HCT116 (cell line): ENCODE measurements around the gene CCDC121. TPM values are rescaled to one million over a fixed set of nuclear protein-coding genes. Genes with fewer than 3 reads are reported as not detected.

Experiments
- ATAC-seq: fragments of 200-7000 bp; cut with Tn5 transposase; 2 replicates; pipeline ENCODE4 v1.9.1; 2020; ENCODE audit warnings: mild to moderate bottlenecking, moderate library complexity
- BruUV-seq: library from RNA; stranded (reverse); fragments of 400-500 nt; replicated peaks from 2 replicates; lab custom pipeline; 2021; lab: Mats Ljungman, UMichigan
- CTCF ChIA-PET: fragments of 300-600 bp; sonication (Branson Sonifier 250); formaldehyde crosslinking; loops from one replicate; lab custom pipeline; 2021; ENCODE audit warnings: antibody characterized with exemption; lab: Charles Lee
- POLR2A ChIA-PET: fragments of 300-600, 350-600 bp; sonication (Branson Sonifier 250); formaldehyde crosslinking; loops from one replicate; lab custom pipeline; 2021; ENCODE audit warnings: antibody characterized with exemption; lab: Charles Lee
- RAD21 ChIA-PET, 2 experiments: fragments of 300-600 bp; sonication (Branson Sonifier 250); formaldehyde crosslinking; loops; one replicate each; lab custom pipeline; 2023; ENCODE audit warnings: low total read pairs in 2 of 2; ENCODE audit not compliant: uncharacterized antibody in 2 of 2, unreplicated experiment in 2 of 2, low non-redundant PET in 1 of 2; lab: Charles Lee
- DNase-seq: peaks from one replicate; pipeline ENCODE4 v3.0.0-alpha.2; 2010; ENCODE audit warnings: low read depth, low spot score
- H2AFZ ChIP-seq: fragments of 200-600 bp; shearing (Covaris generic), sonication (generic); 2 replicates; pipeline ENCODE4 v1.6.1; 2017; ENCODE audit warnings: low read depth, mixed run types, mixed read lengths, antibody characterized with exemption, low read length; ENCODE audit not compliant: poor library complexity, severe bottlenecking
- H3K27ac ChIP-seq: 2 replicates; pipeline ENCODE4 v1.5.1; 2012; ENCODE audit warnings: low read depth, low read length
- H3K27me3 ChIP-seq: fragments of 200-600 bp; sonication (generic); 2 replicates; pipeline ENCODE4 v1.6.1; 2016; ENCODE audit warnings: mixed run types, low read length, mixed read lengths; ENCODE audit not compliant: insufficient read depth
- H3K36me3 ChIP-seq, 2 experiments: fragments of 200-500 bp in 1 of 2; fragments of 200-600 bp in 1 of 2; sonication (Bioruptor generic) in 1 of 2; sonication (generic) in 1 of 2; 2 replicates each; pipeline versions ENCODE4 v1.5.1 to v1.6.1; 2014 to 2016; ENCODE audit warnings: low read length in 2 of 2, inconsistent platforms in 1 of 2, mixed read lengths in 1 of 2, mixed run types in 1 of 2; ENCODE audit not compliant: insufficient read depth in 2 of 2, control insufficient read depth in 1 of 2
- H3K4me1 ChIP-seq, 2 experiments: fragments of 200-600 bp in 1 of 2; sonication (generic) in 1 of 2; 2 replicates each; pipeline versions ENCODE4 v1.5.1 to v1.6.1; 2012 to 2017; ENCODE audit warnings: low read length in 2 of 2, inconsistent platforms in 1 of 2, mild to moderate bottlenecking in 1 of 2, mixed read lengths in 1 of 2, mixed run types in 1 of 2, moderate library complexity in 1 of 2; ENCODE audit not compliant: insufficient read depth in 2 of 2, control insufficient read depth in 1 of 2
- H3K4me2 ChIP-seq: fragments of 200-600 bp; sonication (generic); 2 replicates; pipeline ENCODE4 v1.6.1; 2017; ENCODE audit warnings: mixed run types, low read length, mixed read lengths
- H3K4me3 ChIP-seq, 2 experiments: fragments of 200-600 bp in 1 of 2; sonication (generic) in 1 of 2; replicated peaks in 1 of 2; 2 replicates each; pipeline ENCODE4 v1.5.1; 2011 to 2016; ENCODE audit warnings: low read length in 2 of 2, control low read depth in 1 of 2, low read depth in 1 of 2, mild to moderate bottlenecking in 1 of 2, mixed read lengths in 1 of 2, mixed run types in 1 of 2
- H3K79me2 ChIP-seq: fragments of 200-600 bp; sonication (generic); 2 replicates; pipeline ENCODE4 v1.6.1; 2017; ENCODE audit warnings: mild to moderate bottlenecking, mixed run types, low read length, moderate library complexity, mixed read lengths; ENCODE audit not compliant: insufficient read depth
- H3K9ac ChIP-seq: fragments of 200-600 bp; sonication (generic); 2 replicates; pipeline ENCODE4 v1.6.1; 2016; ENCODE audit warnings: low read length, mixed read lengths
- H3K9me2 ChIP-seq: fragments of 200-600 bp; sonication (generic), shearing (Covaris generic); 2 replicates; pipeline ENCODE4 v1.6.1; 2017; ENCODE audit warnings: mixed run types, mild to moderate bottlenecking, moderate library complexity; ENCODE audit not compliant: insufficient read depth
- H3K9me3 ChIP-seq, 2 experiments: fragments of 200-500 bp in 1 of 2; fragments of 200-600 bp in 1 of 2; sonication (Bioruptor generic) in 1 of 2; sonication (generic) in 1 of 2; 2 replicates each; pipeline ENCODE4 v1.6.1; 2014 to 2017; ENCODE audit warnings: low read length in 2 of 2, mixed read lengths in 2 of 2, inconsistent platforms in 1 of 2, low read depth in 1 of 2, mild to moderate bottlenecking in 1 of 2, mixed run types in 1 of 2, moderate library complexity in 1 of 2; ENCODE audit not compliant: control insufficient read depth in 1 of 2, insufficient read depth in 1 of 2
- H4K20me1 ChIP-seq: fragments of 200-600 bp; sonication (generic), shearing (Covaris generic); 2 replicates; pipeline ENCODE4 v1.6.1; 2017; ENCODE audit warnings: mixed run types, mild to moderate bottlenecking, moderate library complexity; ENCODE audit not compliant: insufficient read depth
- CBX3 ChIP-seq: IDR thresholded peaks from 2 replicates; pipeline ENCODE4 v1.6.1; 2012; ENCODE audit warnings: low read depth
- CEBPB ChIP-seq: IDR thresholded peaks from 2 replicates; pipeline ENCODE4 v1.6.1; 2012; ENCODE audit warnings: low read depth
- CTCF ChIP-seq, 3 experiments: fragments of 200-600 bp in 1 of 3; sonication (generic) in 1 of 3; IDR thresholded peaks in 2 of 3; conservative IDR thresholded peaks in 1 of 3; 2 replicates each; pipeline ENCODE4 v1.5.1; 2012 to 2017; ENCODE audit warnings: low read depth in 2 of 3, low read length in 2 of 3, antibody characterized with exemption in 1 of 3, borderline replicate concordance in 1 of 3, control low read depth in 1 of 3, mild to moderate bottlenecking in 1 of 3, mixed read lengths in 1 of 3, mixed run types in 1 of 3, moderate library complexity in 1 of 3; ENCODE audit not compliant: insufficient read depth in 1 of 3
- EZH2phosphoT487 ChIP-seq: fragments of 200-600 bp; IDR thresholded peaks from 2 replicates; pipeline ENCODE4 v1.6.1; 2018; ENCODE audit warnings: antibody characterized with exemption, borderline replicate concordance
- FOSL1 ChIP-seq: IDR thresholded peaks from 2 replicates; pipeline ENCODE4 v1.6.1; 2012; ENCODE audit warnings: low read depth
- MAX ChIP-seq: IDR thresholded peaks from 2 replicates; pipeline ENCODE4 v1.6.1; 2012
- RAD21 ChIP-seq: IDR thresholded peaks from 2 replicates; pipeline ENCODE4 v1.6.1; 2012; ENCODE audit warnings: low read depth, mild to moderate bottlenecking
- REST ChIP-seq: IDR thresholded peaks from 2 replicates; pipeline ENCODE4 v1.6.1; 2012; ENCODE audit warnings: low read depth
- SRF ChIP-seq: IDR thresholded peaks from 2 replicates; pipeline ENCODE4 v1.6.1; 2012; ENCODE audit warnings: low read depth
- TCF7L2 ChIP-seq: IDR thresholded peaks from 2 replicates; pipeline ENCODE4 v1.7.0; 2011; ENCODE audit warnings: borderline replicate concordance, inconsistent platforms; ENCODE audit not compliant: insufficient read depth, insufficient read length; ENCODE audit errors: extremely low read depth
- ZBTB33 ChIP-seq: IDR thresholded peaks from 2 replicates; pipeline ENCODE4 v1.6.1; 2011; ENCODE audit warnings: mild to moderate bottlenecking, low read length, moderate library complexity; ENCODE audit not compliant: insufficient replicate concordance; ENCODE audit errors: extremely low read depth
- ZFX ChIP-seq: fragments of 450-650 bp; IDR thresholded peaks from 2 replicates; pipeline ENCODE4 v1.6.1; 2017
- intact Hi-C: fragments of 100-400 bp; cut with micrococcal nuclease; formaldehyde crosslinking; loops from 2 replicates; pipeline ENCODE4 v1.10.0; 2022
- total RNA-seq: library from RNA; stranded (reverse); gene quantifications from one replicate; pipeline ENCODE4 v1.2.1, GENCODE V29; 2021; ENCODE audit not compliant: unreplicated experiment

Gene CCDC121
- total RNA-seq, 1 experiment from 2014 or later = 2.1 TPM

- H3K4me2 ChIP-seq = no peak overlapping the region
- RAD21 ChIA-PET = no interaction called here
- no peak for ATAC-seq
- no peak for DNase-seq
- no peaks in the 10 kb centered on the region for H3K36me3 ChIP-seq
- POLR2A ChIA-PET = no interaction called here
- peaks cover 89% of the 10 kb centered on the region for H3K79me2 ChIP-seq
- no peak overlapping the region for H2AFZ ChIP-seq
- CTCF ChIA-PET = no interaction called here
- 0 out of 4 replicates have a peak, but pooled peaks cover 4% of the 10 kb centered on the region in 2 experiments for H3K9me3 ChIP-seq
- no peak for TF ChIP-seq SRF
- TF ChIP-seq EZH2phosphoT487 = no peak
- TF ChIP-seq CEBPB = no peak
- no peak for TF ChIP-seq FOSL1
- no peak for TF ChIP-seq RAD21
- no peak for TF ChIP-seq ZFX
- TF ChIP-seq, all 23 proteins: peak for 0
- Histone ChIP-seq H3K4me1 (no peaks in the 10 kb centered on the region), H3K27me3 (no peaks in the 10 kb centered on the region), H4K20me1 (peaks cover 14% of the 10 kb centered on the region; the same call in 1 of the 2 replicates), H3K9ac (no peak overlapping the region), H3K27ac (no peak overlapping the region), H3K4me3 (no peak overlapping the region), H3K9me2 (no peaks in the 10 kb centered on the region)
- intact Hi-C loops = no loop called here
- BruUV-seq = no TSS peak
Observed at GRCh38 chr2:27593240-27593639, 35.6 kb downstream of the CCDC121 start.

- no peak overlapping the region for H3K4me2 ChIP-seq
- no peak overlapping the region for H3K27ac ChIP-seq
- H3K27me3 ChIP-seq = no peaks in the 10 kb centered on the region
- no peak overlapping the region for H3K4me3 ChIP-seq
- intact Hi-C loops = no loop called here
- H3K79me2 ChIP-seq = peaks cover 89% of the 10 kb centered on the region
- ChIA-PET POLR2A (no interaction called here), RAD21 (no interaction called here), CTCF (no interaction called here)
- H3K4me1 ChIP-seq = no peaks in the 10 kb centered on the region
- no peaks in the 10 kb centered on the region for H3K9me2 ChIP-seq
- peaks cover 14% of the 10 kb centered on the region; the same call in 1 of the 2 replicates for H4K20me1 ChIP-seq
- no peaks in the 10 kb centered on the region for H3K36me3 ChIP-seq
- H3K9me3 ChIP-seq = 0 out of 4 replicates have a peak, but pooled peaks cover 4% of the 10 kb centered on the region in 2 experiments
- no peak overlapping the region for H2AFZ ChIP-seq
- BruUV-seq = no TSS peak
- ATAC-seq (no peak), DNase-seq (no peak)
- no peak overlapping the region for H3K9ac ChIP-seq
- TF ChIP-seq FOSL1 (no peak), SRF (no peak), EZH2phosphoT487 (no peak), CBX3 (no peak), RAD21 (no peak), ZBTB33 (no peak), TCF7L2 (no peak), MAX (no peak), REST (no peak), CTCF (IDR thresholded peaks at IDR 0.05 in 2 of 3, conservative IDR thresholded peaks at IDR 0.05 in 1 of 3; ENCODE audit: borderline replicate concordance in 1 of 3, insufficient read depth in 1 of 3, low read depth in 2 of 3, low read length in 2 of 3) (no peak)
Observed at GRCh38 chr2:27591745-27592144, 37.1 kb downstream of the CCDC121 start.
